GM10266 (cell line): ENCODE measurements around the gene TTC32.
"Not testable (repeated sequence)": the region's sequence is repeated elsewhere in the genome, so short reads cannot be mapped to it uniquely, and the experiment has no call there.

ENCODE experiments used
- DNase-seq: peaks from one replicate; pipeline ENCODE4 v3.0.0; 2012; ENCODE audit errors: extremely low spot score
- TF ChIP-seq, protein P1 (sequence below): IDR thresholded peaks from 2 replicates; pipeline ENCODE4 v1.5.1; 2012; ENCODE audit warnings: mild to moderate bottlenecking, low read depth; ENCODE audit not compliant: control insufficient read depth, insufficient read depth; ENCODE audit errors: missing control alignments

Gene TTC32

DNA sequence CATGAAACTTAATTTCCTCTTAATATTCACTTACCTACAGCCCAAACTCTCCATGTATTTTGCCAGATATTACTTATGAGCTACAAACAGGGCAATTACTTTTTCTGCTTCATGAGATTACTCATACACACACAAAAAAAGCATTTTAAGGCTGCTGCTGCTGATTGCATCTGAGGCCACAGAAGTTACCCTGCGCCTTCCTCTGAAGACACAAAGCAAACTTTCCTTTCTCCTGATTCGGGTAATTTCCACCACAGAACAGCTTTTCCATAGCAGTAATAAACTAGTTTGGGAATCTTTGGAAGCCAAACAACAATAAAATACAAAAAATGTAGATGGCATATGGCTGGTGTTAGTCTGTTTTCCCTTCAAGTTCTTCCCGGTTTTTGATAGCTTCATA, 6.2 kb downstream of the TTC32 start:
- TF ChIP-seq, protein P1, sequence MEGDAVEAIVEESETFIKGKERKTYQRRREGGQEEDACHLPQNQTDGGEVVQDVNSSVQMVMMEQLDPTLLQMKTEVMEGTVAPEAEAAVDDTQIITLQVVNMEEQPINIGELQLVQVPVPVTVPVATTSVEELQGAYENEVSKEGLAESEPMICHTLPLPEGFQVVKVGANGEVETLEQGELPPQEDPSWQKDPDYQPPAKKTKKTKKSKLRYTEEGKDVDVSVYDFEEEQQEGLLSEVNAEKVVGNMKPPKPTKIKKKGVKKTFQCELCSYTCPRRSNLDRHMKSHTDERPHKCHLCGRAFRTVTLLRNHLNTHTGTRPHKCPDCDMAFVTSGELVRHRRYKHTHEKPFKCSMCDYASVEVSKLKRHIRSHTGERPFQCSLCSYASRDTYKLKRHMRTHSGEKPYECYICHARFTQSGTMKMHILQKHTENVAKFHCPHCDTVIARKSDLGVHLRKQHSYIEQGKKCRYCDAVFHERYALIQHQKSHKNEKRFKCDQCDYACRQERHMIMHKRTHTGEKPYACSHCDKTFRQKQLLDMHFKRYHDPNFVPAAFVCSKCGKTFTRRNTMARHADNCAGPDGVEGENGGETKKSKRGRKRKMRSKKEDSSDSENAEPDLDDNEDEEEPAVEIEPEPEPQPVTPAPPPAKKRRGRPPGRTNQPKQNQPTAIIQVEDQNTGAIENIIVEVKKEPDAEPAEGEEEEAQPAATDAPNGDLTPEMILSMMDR: no peak
- no peak for DNase-seq

DNA sequence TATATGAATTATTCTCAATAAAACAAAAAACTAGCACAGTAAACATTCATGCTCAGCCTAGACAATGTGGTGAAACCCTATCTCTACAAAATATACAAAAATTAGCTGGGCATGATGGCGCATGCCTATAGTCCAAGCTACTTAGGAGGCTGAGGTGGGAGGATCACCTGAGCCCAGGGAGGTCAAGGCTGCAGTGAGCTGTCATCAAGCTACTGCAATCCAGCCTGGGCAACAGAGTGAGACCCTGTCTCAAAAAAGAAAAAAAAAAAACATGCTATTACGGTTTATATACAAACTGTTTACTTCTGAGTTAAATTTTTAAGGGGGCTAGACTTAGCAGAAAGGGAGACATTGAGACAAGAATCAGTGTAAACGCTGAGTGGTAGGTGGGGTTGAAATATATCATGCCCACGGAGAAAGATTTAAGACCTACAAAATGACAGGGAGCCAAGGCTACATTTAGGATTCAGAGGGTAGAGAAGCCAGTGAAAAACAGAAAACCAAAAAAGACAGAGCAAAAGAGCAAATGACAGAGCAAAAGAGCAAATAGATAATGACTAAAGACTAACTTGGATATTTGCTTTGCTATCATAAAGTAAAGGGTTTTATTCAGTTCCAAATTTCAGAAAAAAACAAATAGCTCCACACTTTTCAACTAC, 7.5 kb downstream of the TTC32 start:
- TF ChIP-seq, protein P1: no peak
- no peak for DNase-seq

DNA sequence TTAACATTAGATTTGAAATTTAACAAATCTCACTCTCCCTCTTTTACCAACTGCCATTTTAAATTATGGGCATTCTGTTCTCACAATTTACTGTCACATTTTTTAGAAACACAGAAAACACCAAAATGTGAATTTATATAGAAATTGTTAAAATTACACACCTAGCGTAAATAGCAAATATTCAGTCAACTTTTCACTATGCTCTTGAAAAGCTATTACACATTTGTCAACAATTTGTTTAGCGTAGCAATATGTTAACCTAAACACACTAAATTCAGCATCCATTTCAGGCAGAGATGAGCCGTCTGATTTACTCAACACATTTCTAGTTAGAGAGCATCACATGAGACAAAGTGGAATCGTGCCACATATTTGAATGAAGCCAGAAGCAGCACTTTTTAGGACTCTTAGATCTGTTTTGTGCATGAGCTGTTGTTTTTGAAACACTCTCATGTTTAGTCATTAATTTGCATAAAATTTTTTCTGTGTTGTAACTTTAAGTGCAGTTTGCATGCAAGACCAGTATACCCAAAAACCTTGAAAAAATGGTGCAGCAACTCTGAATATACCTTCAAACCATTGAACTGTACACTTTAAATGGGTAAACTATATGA, 8.2 kb downstream of the TTC32 start:
- DNase-seq: peak; percentile 32
- TF ChIP-seq, protein P1: no peak

DNA sequence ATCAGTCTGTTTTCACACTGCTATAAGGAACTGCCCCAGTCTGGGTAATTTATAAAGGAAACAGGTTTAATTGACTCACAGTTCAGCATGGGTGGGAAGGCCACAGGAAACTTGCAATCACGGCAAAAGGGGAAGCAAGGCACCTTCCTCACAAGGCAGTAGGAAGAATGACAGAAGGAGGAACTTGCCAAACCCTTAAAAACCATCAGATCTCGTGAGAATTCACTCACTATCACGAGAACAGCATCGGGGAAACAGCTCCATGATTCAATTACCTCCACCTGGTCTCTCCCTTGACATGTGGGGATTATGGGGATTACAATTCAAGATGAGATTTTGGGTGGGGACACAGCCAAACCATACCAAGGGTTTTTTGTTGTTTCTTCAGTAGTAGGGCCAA, 9.8 kb downstream of the TTC32 start:
- not testable (repeated sequence) for DNase-seq

DNA sequence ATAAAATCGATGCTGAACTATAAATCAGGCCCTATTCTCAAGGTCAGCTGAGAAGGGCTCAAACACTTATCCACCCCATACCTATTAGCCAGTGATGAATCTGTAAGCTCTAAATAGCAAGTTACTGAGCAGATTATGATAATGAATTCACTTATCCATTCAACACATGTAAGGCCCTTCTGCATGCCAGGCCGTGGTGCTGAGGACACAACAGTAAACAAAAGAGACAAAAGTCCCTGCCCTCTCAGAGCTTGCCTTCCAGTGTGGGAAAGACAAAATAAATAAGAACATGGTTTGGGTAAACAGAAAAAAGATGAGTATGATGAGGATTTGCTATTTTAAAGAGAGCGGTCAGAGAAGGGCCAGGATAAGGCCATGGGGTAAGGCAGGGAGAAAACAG, 11.7 kb downstream of the TTC32 start:
- TF ChIP-seq, protein P1: no peak
- DNase-seq: no peak

DNA sequence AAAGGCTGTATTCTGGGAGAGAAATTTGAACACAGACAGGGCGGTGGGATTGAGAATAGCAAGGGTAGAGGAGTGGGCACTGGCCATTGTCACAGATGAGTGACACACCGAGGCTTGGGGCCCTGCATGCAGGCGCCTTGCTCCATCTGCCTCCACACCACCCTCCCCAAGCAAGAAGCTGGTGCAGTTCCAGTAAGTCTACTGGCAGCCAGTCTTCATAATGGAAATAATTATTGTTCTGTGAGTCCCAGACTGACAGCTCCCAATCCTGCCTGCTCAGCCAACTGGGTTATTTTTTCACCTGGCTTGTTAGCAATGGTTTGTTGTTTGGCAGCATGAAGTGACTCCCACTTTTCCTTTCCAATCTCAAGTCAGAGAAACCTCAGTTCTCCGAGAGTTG, 13.0 kb downstream of the TTC32 start:
- no peak for DNase-seq

DNA sequence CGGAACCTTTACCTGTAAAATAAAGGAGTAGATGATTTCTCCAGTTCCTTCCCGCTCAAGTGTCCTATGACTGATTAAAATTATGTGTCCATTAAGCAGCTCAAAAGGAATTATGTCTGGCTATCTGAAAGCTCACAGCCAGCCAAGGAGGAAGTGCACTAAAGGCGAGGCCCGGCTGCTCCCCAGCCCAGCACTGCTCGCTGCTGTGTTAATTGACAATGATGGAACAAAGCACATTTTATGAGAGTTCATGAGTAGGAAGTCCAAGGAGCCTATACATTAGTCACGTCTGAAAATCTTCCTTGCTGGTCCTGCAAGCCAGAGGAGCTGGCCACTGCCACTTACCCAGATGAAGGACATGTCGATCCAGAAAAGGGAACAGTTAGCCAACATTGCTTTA, 14.3 kb downstream of the TTC32 start:
- no peak for DNase-seq
- TF ChIP-seq, protein P1: no peak

More for the DNA sequence above, 13.0 kb downstream of the TTC32 start:
- TF ChIP-seq, protein P1: no peak
